ENCODE measurements around the gene GHRHR.

GHRHR gene

GRCh38 chr7:30968747-30969603 is 5.2 kb downstream of the GHRHR start:
- Histone ChIP-seq H3K36me3 (ENCODE audit: insufficient read depth, low read length) (no peaks in the 10 kb centered on the region), H3K27me3 (ENCODE audit: insufficient read depth, low read length) (peaks cover 56% of the 10 kb centered on the region), H3K4me1 (ENCODE audit: control insufficient read depth, insufficient read depth, low read length, unreplicated experiment) (no peaks in the 10 kb centered on the region), H3K79me2 (ENCODE audit: control insufficient read depth, insufficient read depth, low read length, unreplicated experiment) (no peaks in the 10 kb centered on the region), H3K4me3 (ENCODE audit: low read depth, low read length) (no peak overlapping the region), H2AFZ (ENCODE audit: low read length, unreplicated experiment) (no peak overlapping the region), H3K27ac (ENCODE audit: low read depth, low read length) (no peak overlapping the region)

DNA sequence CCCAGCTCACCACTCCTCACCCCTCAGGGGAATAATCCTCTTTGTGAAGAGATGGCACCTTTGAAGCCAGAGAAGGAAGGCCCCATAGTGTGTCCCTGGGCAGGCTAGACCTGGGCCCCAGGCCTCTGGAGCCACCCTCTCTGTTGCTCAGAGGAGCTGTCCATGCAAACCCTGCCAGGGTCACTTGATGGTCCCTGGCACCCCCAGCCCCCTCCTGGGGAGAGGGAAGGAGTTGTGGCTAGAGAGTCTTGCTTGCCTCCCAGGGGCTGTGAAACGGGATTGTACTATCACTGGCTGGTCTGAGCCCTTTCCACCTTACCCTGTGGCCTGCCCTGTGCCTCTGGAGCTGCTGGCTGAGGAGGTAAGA is 5.8 kb downstream of the GHRHR start:
- no peaks in the 10 kb centered on the region for H3K79me2 ChIP-seq (ENCODE audit: control insufficient read depth, insufficient read depth, low read length, unreplicated experiment)
- no peak overlapping the region for H3K27ac ChIP-seq (ENCODE audit: low read depth, low read length)
- H3K36me3 ChIP-seq (ENCODE audit: insufficient read depth, low read length): no peaks in the 10 kb centered on the region
- H3K4me1 ChIP-seq (ENCODE audit: control insufficient read depth, insufficient read depth, low read length, unreplicated experiment): peaks cover 2% of the 10 kb centered on the region
- H3K4me3 ChIP-seq (ENCODE audit: low read depth, low read length): no peak overlapping the region
- no peak overlapping the region for H2AFZ ChIP-seq (ENCODE audit: low read length, unreplicated experiment)
- peaks cover 50% of the 10 kb centered on the region for H3K27me3 ChIP-seq (ENCODE audit: insufficient read depth, low read length)

- Histone ChIP-seq H2AFZ (ENCODE audit: low read length, unreplicated experiment) (no peak overlapping the region), H3K79me2 (ENCODE audit: control insufficient read depth, insufficient read depth, low read length, unreplicated experiment) (no peaks in the 10 kb centered on the region), H3K4me3 (ENCODE audit: low read depth, low read length) (no peak overlapping the region), H3K27ac (ENCODE audit: low read depth, low read length) (no peak overlapping the region), H3K36me3 (ENCODE audit: insufficient read depth, low read length) (no peaks in the 10 kb centered on the region), H3K4me1 (ENCODE audit: control insufficient read depth, insufficient read depth, low read length, unreplicated experiment) (peaks cover 3% of the 10 kb centered on the region), H3K27me3 (ENCODE audit: insufficient read depth, low read length) (peaks cover 46% of the 10 kb centered on the region)
Observed at GRCh38 chr7:30970074-30970473, 6.3 kb downstream of the GHRHR start.

DNA sequence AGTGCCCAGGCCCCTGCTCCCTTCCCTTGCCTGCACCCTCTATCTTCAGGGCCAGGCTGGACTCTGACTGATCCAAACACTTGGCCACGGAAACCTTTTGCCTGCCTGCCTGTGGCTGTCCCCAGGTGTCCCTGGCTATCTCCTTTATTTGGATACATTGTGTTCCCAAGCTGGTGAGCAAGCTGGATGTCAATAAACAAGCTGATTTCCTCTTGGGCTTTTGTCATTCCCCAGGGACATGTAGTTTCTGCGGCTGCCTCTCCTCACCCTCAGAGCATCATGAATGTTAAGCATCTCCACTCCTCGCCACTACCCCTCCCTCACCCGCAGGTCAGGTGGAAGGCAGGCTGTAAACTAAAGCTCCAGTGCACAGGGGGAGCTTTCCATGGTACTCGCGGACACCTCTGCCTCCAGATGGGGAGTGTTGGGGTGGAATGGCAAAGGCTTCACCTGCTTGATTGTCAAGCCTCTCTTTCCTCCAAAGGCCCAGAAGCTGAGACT is 6.9 kb downstream of the GHRHR start:
- Histone ChIP-seq H3K4me1 (ENCODE audit: control insufficient read depth, insufficient read depth, low read length, unreplicated experiment) (peaks cover 3% of the 10 kb centered on the region), H3K27ac (ENCODE audit: low read depth, low read length) (no peak overlapping the region)

GRCh38 chr7:30971440-30971839 is 7.7 kb downstream of the GHRHR start:
- Histone ChIP-seq H2AFZ (ENCODE audit: low read length, unreplicated experiment) (no peak overlapping the region), H3K4me3 (ENCODE audit: low read depth, low read length) (no peak overlapping the region), H3K27ac (ENCODE audit: low read depth, low read length) (no peak overlapping the region), H3K36me3 (ENCODE audit: insufficient read depth, low read length) (no peaks in the 10 kb centered on the region), H3K4me1 (ENCODE audit: control insufficient read depth, insufficient read depth, low read length, unreplicated experiment) (peaks cover 3% of the 10 kb centered on the region), H3K27me3 (ENCODE audit: insufficient read depth, low read length) (peaks cover 50% of the 10 kb centered on the region), H3K79me2 (ENCODE audit: control insufficient read depth, insufficient read depth, low read length, unreplicated experiment) (no peaks in the 10 kb centered on the region)

More for the DNA sequence above, 6.9 kb downstream of the GHRHR start:
- H3K27me3 ChIP-seq (ENCODE audit: insufficient read depth, low read length): peaks cover 49% of the 10 kb centered on the region
- no peak overlapping the region for H2AFZ ChIP-seq (ENCODE audit: low read length, unreplicated experiment)
- H3K36me3 ChIP-seq (ENCODE audit: insufficient read depth, low read length): no peaks in the 10 kb centered on the region
- H3K79me2 ChIP-seq (ENCODE audit: control insufficient read depth, insufficient read depth, low read length, unreplicated experiment): no peaks in the 10 kb centered on the region
- H3K4me3 ChIP-seq (ENCODE audit: low read depth, low read length): no peak overlapping the region

DNA sequence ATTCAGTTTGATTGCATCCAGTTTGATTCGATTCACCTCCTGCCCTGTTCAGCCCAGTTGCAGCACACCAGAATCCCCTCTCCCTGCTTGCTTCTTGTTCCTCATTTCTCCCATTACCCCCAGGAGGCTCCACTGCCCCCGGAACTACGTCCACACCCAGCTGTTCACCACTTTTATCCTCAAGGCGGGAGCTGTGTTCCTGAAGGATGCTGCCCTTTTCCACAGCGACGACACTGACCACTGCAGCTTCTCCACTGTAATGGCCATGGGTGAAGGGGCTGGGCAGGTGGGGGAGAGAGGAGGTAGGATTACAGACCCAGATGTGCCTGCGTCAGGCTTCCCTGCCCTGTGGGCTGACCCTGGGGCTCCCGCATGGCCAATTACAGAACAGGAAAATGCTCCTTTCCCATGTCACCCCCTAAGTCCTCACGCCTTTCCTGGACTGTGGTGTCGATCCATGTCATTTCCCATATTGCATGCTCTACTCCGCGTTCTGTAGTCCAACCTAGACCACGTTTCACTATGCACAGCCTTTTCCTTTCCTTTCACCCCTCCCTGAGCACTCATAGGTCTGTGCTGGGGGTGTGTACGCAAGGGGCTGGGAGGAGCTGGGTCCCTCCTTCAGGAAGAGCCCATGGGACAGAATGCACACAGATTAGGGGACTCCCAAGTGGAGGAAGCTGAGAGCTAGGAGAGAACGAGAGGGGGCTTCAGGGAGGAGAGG is 8.2 kb downstream of the GHRHR start:
- Histone ChIP-seq H3K4me3 (ENCODE audit: low read depth, low read length) (no peak overlapping the region), H3K36me3 (ENCODE audit: insufficient read depth, low read length) (no peaks in the 10 kb centered on the region), H3K27me3 (ENCODE audit: insufficient read depth, low read length) (peaks cover 50% of the 10 kb centered on the region), H3K79me2 (ENCODE audit: control insufficient read depth, insufficient read depth, low read length, unreplicated experiment) (no peaks in the 10 kb centered on the region), H2AFZ (ENCODE audit: low read length, unreplicated experiment) (no peak overlapping the region), H3K4me1 (ENCODE audit: control insufficient read depth, insufficient read depth, low read length, unreplicated experiment) (peaks cover 3% of the 10 kb centered on the region), H3K27ac (ENCODE audit: low read depth, low read length) (no peak overlapping the region)

- no peak overlapping the region for H3K4me3 ChIP-seq (ENCODE audit: low read depth, low read length)
- H3K79me2 ChIP-seq (ENCODE audit: control insufficient read depth, insufficient read depth, low read length, unreplicated experiment): no peaks in the 10 kb centered on the region
- peaks cover 3% of the 10 kb centered on the region for H3K4me1 ChIP-seq (ENCODE audit: control insufficient read depth, insufficient read depth, low read length, unreplicated experiment)
- no peaks in the 10 kb centered on the region for H3K36me3 ChIP-seq (ENCODE audit: insufficient read depth, low read length)
- no peak overlapping the region for H2AFZ ChIP-seq (ENCODE audit: low read length, unreplicated experiment)
- no peak overlapping the region for H3K27ac ChIP-seq (ENCODE audit: low read depth, low read length)
- H3K27me3 ChIP-seq (ENCODE audit: insufficient read depth, low read length): peaks cover 41% of the 10 kb centered on the region
Observed at GRCh38 chr7:30973292-30973691, 9.5 kb downstream of the GHRHR start.

GRCh38 chr7:30973791-30974604 is 10.2 kb downstream of the GHRHR start:
- Histone ChIP-seq H2AFZ (ENCODE audit: low read length, unreplicated experiment) (no peak overlapping the region), H3K27ac (ENCODE audit: low read depth, low read length) (no peak overlapping the region), H3K79me2 (ENCODE audit: control insufficient read depth, insufficient read depth, low read length, unreplicated experiment) (no peaks in the 10 kb centered on the region), H3K27me3 (ENCODE audit: insufficient read depth, low read length) (peaks cover 48% of the 10 kb centered on the region), H3K4me3 (ENCODE audit: low read depth, low read length) (no peak overlapping the region), H3K36me3 (ENCODE audit: insufficient read depth, low read length) (no peaks in the 10 kb centered on the region), H3K4me1 (ENCODE audit: control insufficient read depth, insufficient read depth, low read length, unreplicated experiment) (peaks cover 3% of the 10 kb centered on the region)

DNA sequence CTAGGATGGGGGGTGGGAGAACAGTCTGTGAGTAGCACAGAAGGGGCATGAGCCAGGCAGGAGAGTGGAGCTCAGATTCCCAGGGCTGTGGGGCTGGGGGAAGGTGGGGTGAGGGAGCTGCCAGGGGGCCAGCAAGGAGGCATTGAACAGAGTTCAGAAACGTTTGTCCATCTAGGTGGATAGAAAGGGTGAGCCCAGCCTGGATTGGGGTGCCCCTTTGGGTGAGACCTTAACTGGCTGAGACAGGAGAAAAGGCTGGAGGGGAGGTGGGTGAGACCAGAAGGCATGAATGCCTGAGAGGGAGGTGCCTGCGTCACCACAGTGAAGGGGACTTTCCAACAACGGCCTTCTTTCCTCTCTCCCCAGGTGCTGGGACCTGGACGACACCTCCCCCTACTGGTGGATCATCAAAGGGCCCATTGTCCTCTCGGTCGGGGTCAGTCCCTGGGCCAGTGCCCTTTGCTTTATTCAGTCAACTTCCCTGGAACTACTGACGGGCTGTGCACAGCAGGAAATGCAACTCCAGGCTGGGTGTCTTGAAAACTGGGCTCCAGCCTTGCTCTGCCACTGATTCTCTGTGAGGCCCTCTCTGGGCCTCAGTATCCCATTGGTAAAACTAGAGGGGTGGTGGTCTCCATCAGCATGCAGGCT is 11.0 kb downstream of the GHRHR start:
- Histone ChIP-seq H3K27me3 (ENCODE audit: insufficient read depth, low read length) (peaks cover 55% of the 10 kb centered on the region), H2AFZ (ENCODE audit: low read length, unreplicated experiment) (no peak overlapping the region), H3K36me3 (ENCODE audit: insufficient read depth, low read length) (no peaks in the 10 kb centered on the region), H3K79me2 (ENCODE audit: control insufficient read depth, insufficient read depth, low read length, unreplicated experiment) (no peaks in the 10 kb centered on the region), H3K27ac (ENCODE audit: low read depth, low read length) (no peak overlapping the region), H3K4me3 (ENCODE audit: low read depth, low read length) (no peak overlapping the region), H3K4me1 (ENCODE audit: control insufficient read depth, insufficient read depth, low read length, unreplicated experiment) (peaks cover 3% of the 10 kb centered on the region)

DNA sequence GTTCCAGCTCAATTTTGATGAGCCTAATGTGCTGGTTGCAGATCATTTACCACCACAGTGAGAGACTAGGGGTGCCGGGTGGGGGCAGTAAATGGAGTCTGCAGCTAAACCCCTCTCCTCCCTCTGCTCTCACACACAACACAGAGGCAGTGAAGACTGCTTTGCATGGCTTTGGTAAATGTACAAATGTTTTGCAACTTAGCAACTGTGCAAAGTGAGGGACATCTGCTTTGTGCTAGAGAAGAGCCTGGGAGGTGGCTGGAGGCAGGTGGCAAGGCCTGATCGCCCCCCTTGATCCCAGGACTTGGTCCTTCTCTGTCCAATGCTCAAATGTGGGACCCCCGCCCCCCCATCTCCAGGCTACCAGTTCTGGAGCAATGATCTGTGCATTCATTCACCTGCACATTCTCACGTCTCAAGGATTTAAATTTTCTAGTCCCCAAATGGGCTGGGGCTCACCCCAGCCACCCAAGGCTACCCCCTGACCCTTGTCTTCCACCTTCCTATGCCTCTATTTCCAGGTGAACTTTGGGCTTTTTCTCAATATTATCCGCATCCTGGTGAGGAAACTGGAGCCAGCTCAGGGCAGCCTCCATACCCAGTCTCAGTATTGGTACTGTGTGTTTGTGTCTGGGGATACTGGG is 11.6 kb downstream of the GHRHR start:
- Histone ChIP-seq H2AFZ (ENCODE audit: low read length, unreplicated experiment) (no peak overlapping the region), H3K27ac (ENCODE audit: low read depth, low read length) (no peak overlapping the region), H3K36me3 (ENCODE audit: insufficient read depth, low read length) (no peaks in the 10 kb centered on the region), H3K79me2 (ENCODE audit: control insufficient read depth, insufficient read depth, low read length, unreplicated experiment) (no peaks in the 10 kb centered on the region), H3K4me3 (ENCODE audit: low read depth, low read length) (no peak overlapping the region), H3K4me1 (ENCODE audit: control insufficient read depth, insufficient read depth, low read length, unreplicated experiment) (peaks cover 3% of the 10 kb centered on the region), H3K27me3 (ENCODE audit: insufficient read depth, low read length) (peaks cover 58% of the 10 kb centered on the region)

Measured in ACC112 (cell line).